Tibial nerve (tissue), 4 donors: Measurements from ENCODE around the gene C18orf54. TPM values are rescaled to one million over a fixed set of nuclear protein-coding genes. Genes with fewer than 3 reads are reported as not detected.
A peak's percentile ranks its signal among the peaks of the same experiment; 100 is the strongest.
"Not testable (repeated sequence)": the region's sequence is repeated elsewhere in the genome, so short reads cannot be mapped to it uniquely, and the experiment has no call there.

Experiments
- DNase-seq, 2 donors: peaks; one replicate each; pipeline ENCODE4 v3.0.0-alpha.2; 2019; ENCODE audit warnings: low spot score in 2 of 2
- H3K27ac ChIP-seq, 4 donors: fragments of 200-600 bp; sonication (generic) in 3 of 4; one replicate each; pipeline ENCODE4 v1.5.1; 2017 to 2019; ENCODE audit warnings: mild to moderate bottlenecking in 1 of 4
- H3K27me3 ChIP-seq, 2 donors: fragments of 200-600 bp; sonication (generic) in 1 of 2; one replicate each; pipeline versions ENCODE4 v1.5.1 to v1.6.0; 2017 to 2019
- H3K36me3 ChIP-seq, 3 donors: fragments of 200-600 bp; sonication (generic); one replicate each; pipeline ENCODE4 v1.5.1; 2018 to 2019
- H3K4me1 ChIP-seq, 4 donors: fragments of 200-600 bp; sonication (generic) in 3 of 4; one replicate each; pipeline ENCODE4 v1.5.1; 2017 to 2019
- H3K4me3 ChIP-seq, 4 donors: fragments of 200-600 bp; sonication (generic) in 3 of 4; one replicate each; pipeline ENCODE4 v1.5.1; 2017 to 2019; ENCODE audit warnings: mild to moderate bottlenecking in 1 of 4, moderate library complexity in 1 of 4
- H3K9me3 ChIP-seq, 4 donors: fragments of 200-600 bp; sonication (generic) in 3 of 4; one replicate each; pipeline ENCODE4 v1.5.1; 2017 to 2019
- CTCF ChIP-seq, 5 experiments: fragments of 200-600 bp in 3 of 5; fragments of 450-650 bp in 2 of 5; sonication (generic) in 3 of 5; IDR thresholded peaks; one replicate each; pipeline ENCODE4 v1.5.1; 2016 to 2019; ENCODE audit warnings: antibody characterized with exemption in 5 of 5, mild to moderate bottlenecking in 3 of 5, moderate library complexity in 2 of 5
- EP300 ChIP-seq, 2 donors: sonication (generic); formaldehyde crosslinking; IDR thresholded peaks; one replicate each; pipeline ENCODE4 v1.6.1; 2017; ENCODE audit warnings: antibody characterized with exemption in 2 of 2, mild to moderate bottlenecking in 1 of 2
- POLR2A ChIP-seq, 2 donors: fragments of 450-650 bp; IDR thresholded peaks; one replicate each; pipeline ENCODE4 v1.6.1; 2017; ENCODE audit warnings: antibody characterized with exemption in 2 of 2, mild to moderate bottlenecking in 2 of 2, moderate library complexity in 2 of 2
- WGBS, 2 donors: methylation state at CpG; one replicate each; pipeline ENCODE4 v1.1.5; 2018; 5-methylcytosine and 5-hydroxymethylcytosine counted together
- total RNA-seq, 4 donors: library from RNA; depleted of rRNA; stranded (reverse); fragments of >200 nt; gene quantifications; one replicate each; pipeline ENCODE4 v1.1.0, GENCODE V29; 2016

Gene C18orf54
- total RNA-seq, result 1 to 10 TPM; 2.7 to 5.7 (median 3.2) TPM

- 0% methylated on average over 56 to 62 of the region's 62 CpGs for WGBS, 2 donors
- Histone ChIP-seq H3K4me1 (peaks cover 0 to 12% (median 0%) of the 10 kb centered on the region in 4 donors), H3K4me3 (peak within 1 kb of the TSS; percentile 53 to 87 (median 68)), H3K36me3 (peaks cover 0 to 13% (median 0%) of the 10 kb centered on the region in 3 donors), H3K27ac (peak within 1 kb of the TSS in 3 of 4 donors; percentile 76 to 84 (median 79)), H3K27me3 (no peaks in the 10 kb centered on the region), H3K9me3 (no peaks in the 10 kb centered on the region)
- peak in 1 of 2 donors; percentile 82 for TF ChIP-seq EP300 (IDR thresholded peaks at IDR 0.05)
- peak in 1 of 2 donors; percentile 65 for TF ChIP-seq POLR2A (IDR thresholded peaks at IDR 0.05)
- TF ChIP-seq CTCF (IDR thresholded peaks at IDR 0.05), result peak in 4 of 5 experiments; percentile 13 to 32 (median 16)
- DNase-seq, result peak; percentile 63 to 73
These were observed at the start of gene C18orf54, which contains the start of gene STARD6 for GRCh38 chr18:54357660-54358494. Gene C18orf54 (plus strand): TSS chr18:54357906. CDS start chr18:54360573, 2,667 bp downstream. Gene STARD6 (minus strand): TSS chr18:54357858. CDS start chr18:54354573, 3,285 bp downstream.

DNA sequence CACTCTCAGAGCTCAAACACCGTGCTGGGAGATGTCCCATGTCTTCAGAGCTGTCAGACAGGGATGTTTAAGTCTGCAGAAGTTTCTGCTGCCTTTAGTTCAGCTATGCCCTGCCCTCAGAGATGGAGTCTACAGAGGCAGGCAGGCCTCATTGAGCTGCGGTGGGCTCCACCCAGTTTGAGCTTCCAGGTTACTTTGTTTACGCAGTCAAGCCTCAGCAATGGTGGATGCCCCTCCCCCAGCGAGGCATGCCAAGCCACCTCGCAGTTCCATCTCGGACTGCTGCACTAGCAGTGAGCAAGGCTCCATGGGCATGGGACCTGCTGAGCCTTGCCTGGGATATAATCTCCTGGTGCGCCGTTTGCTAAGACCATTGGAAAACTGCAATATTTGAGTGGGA lies 48.1 kb upstream of the C18orf54 start:
- not testable (repeated sequence) for H3K4me3 ChIP-seq, H3K4me1 ChIP-seq, H3K9me3 ChIP-seq, H3K27me3 ChIP-seq, DNase-seq, H3K36me3 ChIP-seq, H3K27ac ChIP-seq
- WGBS, 2 donors, result 88 to 92% methylated on average over 6 to 7 of the region's 8 CpGs

DNA sequence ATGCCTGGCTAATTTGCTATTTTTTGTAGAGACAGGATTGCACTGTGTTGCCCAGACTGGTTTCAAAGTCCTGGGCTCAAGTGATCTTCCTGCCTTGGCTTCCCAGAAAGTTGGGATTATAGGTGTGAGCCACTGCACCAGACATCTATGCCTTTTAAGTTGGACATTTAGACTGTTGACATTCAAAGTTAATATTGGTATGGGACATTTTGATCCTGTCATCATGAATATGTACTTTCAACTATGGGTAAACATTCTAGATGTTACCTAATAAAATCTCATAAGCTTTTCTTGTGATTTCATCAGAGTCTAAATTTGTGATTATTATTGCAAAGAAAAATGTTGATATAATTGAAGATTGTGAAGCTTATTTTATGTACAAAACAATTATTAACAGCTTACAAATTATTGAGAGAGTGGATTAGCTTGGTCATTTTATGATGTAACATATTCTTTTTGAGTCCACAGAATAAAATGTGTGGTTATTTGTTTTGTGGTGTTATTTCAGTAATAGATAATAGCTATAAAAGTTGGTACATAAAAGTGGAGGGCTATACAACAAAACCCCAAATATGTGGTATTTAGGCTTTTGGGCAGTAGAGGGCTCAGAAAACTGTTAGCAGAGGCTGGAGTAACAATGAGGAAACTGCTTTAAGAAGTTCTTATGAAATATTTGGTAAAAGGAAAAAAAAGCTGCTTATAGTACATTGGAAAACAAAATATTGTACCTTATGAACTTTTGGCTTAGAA lies 41.5 kb upstream of the C18orf54 start:
- no peaks in the 10 kb centered on the region for H3K4me1 ChIP-seq
- H3K4me3 ChIP-seq, result no peak overlapping the region
- H3K9me3 ChIP-seq, result no peaks in the 10 kb centered on the region
- no peaks in the 10 kb centered on the region for H3K36me3 ChIP-seq
- H3K27me3 ChIP-seq, result no peaks in the 10 kb centered on the region
- no peak overlapping the region for H3K27ac ChIP-seq
- no peak for DNase-seq
- no peak for TF ChIP-seq EP300 (IDR thresholded peaks at IDR 0.05)
- TF ChIP-seq CTCF (IDR thresholded peaks at IDR 0.05), result no peak
- no peak for TF ChIP-seq POLR2A (IDR thresholded peaks at IDR 0.05)

DNA sequence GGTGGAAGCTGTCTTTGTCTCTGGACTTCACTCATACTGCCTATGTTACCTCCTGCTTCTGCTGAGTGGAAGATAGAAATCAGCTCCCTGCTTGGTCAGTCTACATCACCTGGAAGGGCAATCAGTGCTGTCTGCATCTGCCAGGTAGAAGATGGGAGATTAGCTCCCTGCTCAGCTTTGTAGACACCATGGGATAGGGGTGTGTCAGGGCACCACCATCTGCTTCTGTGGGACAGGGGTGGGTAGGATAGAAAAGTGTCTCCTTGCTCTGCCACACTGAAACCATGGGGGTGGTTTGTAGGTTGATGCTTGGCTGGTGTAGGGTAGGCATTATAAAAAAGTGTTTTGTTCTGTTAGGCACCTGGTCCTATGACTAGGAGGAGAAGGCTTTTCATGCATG lies 34.1 kb upstream of the C18orf54 start:
- no peaks in the 10 kb centered on the region for H3K27me3 ChIP-seq
- H3K4me1 ChIP-seq, result no peaks in the 10 kb centered on the region
- H3K9me3 ChIP-seq, result no peaks in the 10 kb centered on the region
- no peaks in the 10 kb centered on the region for H3K36me3 ChIP-seq
- no peak overlapping the region for H3K4me3 ChIP-seq
- no peak for DNase-seq
- H3K27ac ChIP-seq, result no peak overlapping the region
- TF ChIP-seq CTCF (IDR thresholded peaks at IDR 0.05) (no peak), EP300 (IDR thresholded peaks at IDR 0.05) (no peak), POLR2A (IDR thresholded peaks at IDR 0.05) (no peak)

GRCh38 chr18:54323970-54324369 lies 33.7 kb upstream of the C18orf54 start:
- Histone ChIP-seq H3K27me3 (no peaks in the 10 kb centered on the region), H3K9me3 (no peaks in the 10 kb centered on the region), H3K4me1 (no peaks in the 10 kb centered on the region), H3K27ac (no peak overlapping the region), H3K36me3 (no peaks in the 10 kb centered on the region), H3K4me3 (no peak overlapping the region)
- TF ChIP-seq POLR2A (IDR thresholded peaks at IDR 0.05) (no peak), CTCF (IDR thresholded peaks at IDR 0.05) (no peak), EP300 (IDR thresholded peaks at IDR 0.05) (no peak)
- DNase-seq, result no peak
- 56 to 77% methylated on average over 2 of the region's 2 CpGs for WGBS, 2 donors
